ENCODE measurements around the gene TMEM14B. TPM values are rescaled to one million over a fixed set of nuclear protein-coding genes. Genes with fewer than 3 reads are reported as not detected.
A peak's percentile ranks its signal among the peaks of the same experiment; 100 is the strongest.
"Not testable (repeated sequence)": the region's sequence is repeated elsewhere in the genome, so short reads cannot be mapped to it uniquely, and the experiment has no call there.

The TMEM14B gene
- total RNA-seq, 1 experiment from 2014 or later = 122 TPM

DNA sequence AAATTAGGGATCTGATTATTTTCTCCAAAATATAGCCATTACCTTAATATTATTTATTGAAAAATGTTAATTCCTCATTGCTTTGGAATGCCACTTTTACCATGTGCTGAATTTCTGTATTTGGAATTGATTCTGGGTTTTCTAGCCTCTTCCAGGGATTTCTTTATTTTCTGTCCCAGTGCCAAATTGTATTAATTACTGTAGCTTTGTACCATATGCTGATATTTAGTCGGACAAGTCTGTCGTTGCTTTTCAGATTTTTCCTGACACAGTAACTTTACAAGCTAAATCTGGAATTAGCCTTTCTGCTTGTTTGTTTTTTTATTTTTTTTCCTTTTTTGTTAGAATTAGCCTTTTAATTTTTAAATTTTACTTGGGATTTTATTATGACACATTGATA is 10.9 kb upstream of the TMEM14B start:
- Mint-ChIP-seq H3K27ac (ENCODE audit: low read depth, unreplicated experiment) (peak overlapping the region; percentile 19), H3K27me3 (ENCODE audit: insufficient read depth, unreplicated experiment) (no peaks in the 10 kb centered on the region), H3K4me3 (ENCODE audit: unreplicated experiment) (no peak overlapping the region), H3K4me1 (ENCODE audit: insufficient read depth, unreplicated experiment) (peaks cover 6% of the 10 kb centered on the region), H3K36me3 (ENCODE audit: insufficient read depth, unreplicated experiment) (peaks cover 47% of the 10 kb centered on the region), H3K9me3 (ENCODE audit: unreplicated experiment) (no peaks in the 10 kb centered on the region)
- BruUV-seq (replicated peaks) = no TSS peak
- intact Hi-C loops (cut with micrococcal nuclease) = no loop called here
- ChIA-PET POLR2A (interaction anchor here (0.6 to 2.6 kb wide), 6 partner anchors 9 to 173 kb away, joined by 3 to 23 read pairs (median 6); partner anchors contain the start of genes C6orf52, PAK1IP1 and TMEM14C), CTCF (interaction anchor here (0.6 to 1.6 kb wide), 4 partner anchors 10 to 95 kb away, joined by 3 to 7 read pairs (median 4); no protein-coding TSS in a partner anchor)
- DNase-seq (ENCODE audit: unreplicated experiment) = no peak
- TF ChIP-seq, protein P1, sequence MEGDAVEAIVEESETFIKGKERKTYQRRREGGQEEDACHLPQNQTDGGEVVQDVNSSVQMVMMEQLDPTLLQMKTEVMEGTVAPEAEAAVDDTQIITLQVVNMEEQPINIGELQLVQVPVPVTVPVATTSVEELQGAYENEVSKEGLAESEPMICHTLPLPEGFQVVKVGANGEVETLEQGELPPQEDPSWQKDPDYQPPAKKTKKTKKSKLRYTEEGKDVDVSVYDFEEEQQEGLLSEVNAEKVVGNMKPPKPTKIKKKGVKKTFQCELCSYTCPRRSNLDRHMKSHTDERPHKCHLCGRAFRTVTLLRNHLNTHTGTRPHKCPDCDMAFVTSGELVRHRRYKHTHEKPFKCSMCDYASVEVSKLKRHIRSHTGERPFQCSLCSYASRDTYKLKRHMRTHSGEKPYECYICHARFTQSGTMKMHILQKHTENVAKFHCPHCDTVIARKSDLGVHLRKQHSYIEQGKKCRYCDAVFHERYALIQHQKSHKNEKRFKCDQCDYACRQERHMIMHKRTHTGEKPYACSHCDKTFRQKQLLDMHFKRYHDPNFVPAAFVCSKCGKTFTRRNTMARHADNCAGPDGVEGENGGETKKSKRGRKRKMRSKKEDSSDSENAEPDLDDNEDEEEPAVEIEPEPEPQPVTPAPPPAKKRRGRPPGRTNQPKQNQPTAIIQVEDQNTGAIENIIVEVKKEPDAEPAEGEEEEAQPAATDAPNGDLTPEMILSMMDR (IDR thresholded peaks at IDR 0.05; ENCODE audit: unreplicated experiment) = no peak

DNA sequence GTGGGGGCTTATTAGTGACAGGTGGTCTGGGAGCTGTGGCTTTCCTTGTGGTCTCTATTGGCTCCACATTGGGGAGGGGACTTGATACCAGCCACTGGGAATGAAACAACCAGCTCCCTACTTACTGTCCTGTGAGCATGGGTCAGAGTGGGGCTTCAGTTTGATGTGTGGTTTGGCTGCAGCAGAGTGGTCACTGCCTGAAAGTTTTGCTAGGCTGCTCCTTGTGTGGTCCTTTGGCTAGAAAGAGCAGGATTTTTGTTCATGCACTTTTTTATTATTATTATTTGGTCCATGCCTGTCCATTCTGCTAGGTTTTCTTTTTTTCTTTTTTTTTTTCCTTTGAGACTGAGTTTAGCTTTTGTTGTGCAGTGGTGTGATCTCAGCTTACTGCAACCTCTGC is 7.5 kb upstream of the TMEM14B start:
- no TSS peak for BruUV-seq (replicated peaks)
- CTCF ChIA-PET = interaction anchor here (0.6 kb wide), 1 partner anchor 20 kb away, joined by 4 read pairs; no protein-coding TSS in a partner anchor
- POLR2A ChIA-PET = interaction anchor here (1.3 kb wide), 1 partner anchor 17 kb away, joined by 3 read pairs; the partner anchor contains the start of gene TMEM14C
- Mint-ChIP-seq H3K27ac (ENCODE audit: low read depth, unreplicated experiment) (no peak overlapping the region), H3K36me3 (ENCODE audit: insufficient read depth, unreplicated experiment) (peaks cover 42% of the 10 kb centered on the region), H3K4me3 (ENCODE audit: unreplicated experiment) (no peak overlapping the region), H3K27me3 (ENCODE audit: insufficient read depth, unreplicated experiment) (no peaks in the 10 kb centered on the region), H3K9me3 (ENCODE audit: unreplicated experiment) (no peaks in the 10 kb centered on the region), H3K4me1 (ENCODE audit: insufficient read depth, unreplicated experiment) (no peaks in the 10 kb centered on the region)
- intact Hi-C loops (cut with micrococcal nuclease) = no loop called here
- TF ChIP-seq, protein P1 (IDR thresholded peaks at IDR 0.05; ENCODE audit: unreplicated experiment) = no peak
- no peak for DNase-seq (ENCODE audit: unreplicated experiment)

DNA sequence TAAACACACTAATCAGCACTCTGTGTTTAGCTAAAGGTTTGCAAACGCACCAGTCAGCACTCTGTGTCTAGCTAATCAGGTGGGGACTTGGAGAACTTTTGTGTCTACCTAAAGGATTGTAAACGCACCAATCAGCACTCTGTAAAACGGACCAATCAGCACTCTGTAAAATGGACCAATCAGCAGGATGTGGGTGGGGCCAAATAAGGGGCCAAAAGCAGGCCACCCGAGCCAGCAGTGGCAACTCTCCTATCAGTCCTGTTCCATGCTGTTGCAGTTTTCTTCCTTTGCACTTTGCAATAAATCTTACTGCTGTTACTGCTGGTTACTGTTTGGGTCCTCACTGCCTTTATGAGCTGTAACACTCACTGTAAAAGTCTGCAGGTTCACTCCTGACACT is 6.0 kb upstream of the TMEM14B start:
- DNase-seq (ENCODE audit: unreplicated experiment); BruUV-seq (replicated peaks); H3K27me3 Mint-ChIP-seq (ENCODE audit: insufficient read depth, unreplicated experiment); H3K4me3 Mint-ChIP-seq (ENCODE audit: unreplicated experiment); H3K27ac Mint-ChIP-seq (ENCODE audit: low read depth, unreplicated experiment); H3K4me1 Mint-ChIP-seq (ENCODE audit: insufficient read depth, unreplicated experiment); intact Hi-C loops (cut with micrococcal nuclease); H3K9me3 Mint-ChIP-seq (ENCODE audit: unreplicated experiment): not testable (repeated sequence)
- ChIA-PET POLR2A (interaction anchor here (0.7 to 1.8 kb wide), 2 partner anchors 9 to 14 kb away, joined by 3 to 8 read pairs; no protein-coding TSS in a partner anchor), CTCF (interaction anchor here (1.1 kb wide), 1 partner anchor 99 kb away, joined by 3 read pairs; no protein-coding TSS in a partner anchor)
- H3K36me3 Mint-ChIP-seq (ENCODE audit: insufficient read depth, unreplicated experiment) = peaks cover 42% of the 10 kb centered on the region

DNA sequence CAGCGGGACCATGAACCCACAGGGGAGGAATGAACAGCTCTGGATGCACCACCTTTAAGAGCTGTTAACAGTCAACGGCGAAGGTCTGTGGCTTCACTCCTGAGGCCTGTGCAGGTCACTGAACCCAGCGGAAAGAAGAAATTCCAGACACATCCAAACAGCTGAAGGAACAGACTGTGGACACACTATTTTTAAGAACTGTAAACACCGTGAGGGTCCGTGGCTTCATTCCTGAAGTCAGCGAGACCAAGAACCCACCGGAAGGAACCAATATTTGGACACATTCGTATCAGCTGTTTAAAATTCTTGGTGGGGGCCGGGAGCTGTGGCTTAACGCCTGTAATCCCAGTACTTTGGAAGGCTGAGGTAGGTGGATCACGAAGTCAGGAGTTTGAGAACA is 5.4 kb upstream of the TMEM14B start:
- BruUV-seq (replicated peaks) = no TSS peak
- CTCF ChIA-PET = interaction anchor here (0.7 to 1.4 kb wide), 4 partner anchors 11 to 263 kb away, joined by 3 read pairs; no protein-coding TSS in a partner anchor

More for the DNA sequence above, 5.4 kb upstream of the TMEM14B start:
- peaks cover 39% of the 10 kb centered on the region for H3K36me3 Mint-ChIP-seq (ENCODE audit: insufficient read depth, unreplicated experiment)
- intact Hi-C loops (cut with micrococcal nuclease) = no loop called here
- TF ChIP-seq, protein P1 (IDR thresholded peaks at IDR 0.05; ENCODE audit: unreplicated experiment) = no peak
- no peaks in the 10 kb centered on the region for H3K9me3 Mint-ChIP-seq (ENCODE audit: unreplicated experiment)
- peaks cover 6% of the 10 kb centered on the region for H3K4me1 Mint-ChIP-seq (ENCODE audit: insufficient read depth, unreplicated experiment)
- POLR2A ChIA-PET = interaction anchor here (1.5 to 7.3 kb wide), 3 partner anchors 10 to 48 kb away, joined by 4 to 185 read pairs (median 8); partner anchors contain the start of genes C6orf52, PAK1IP1 and TMEM14C
- no peak overlapping the region for H3K27ac Mint-ChIP-seq (ENCODE audit: low read depth, unreplicated experiment)
- DNase-seq (ENCODE audit: unreplicated experiment) = no peak
- no peaks in the 10 kb centered on the region for H3K27me3 Mint-ChIP-seq (ENCODE audit: insufficient read depth, unreplicated experiment)
- H3K4me3 Mint-ChIP-seq (ENCODE audit: unreplicated experiment) = no peak overlapping the region
